Activated CD4-positive, alpha-beta T cell treated with anti-CD3 and anti-CD28 coated beads, Interleukin-2, amount 50 U/mL, for 48 hours (primary cell): Measurements from ENCODE around the gene PPP4R2.

Source experiments
- DNase-seq, 2 experiments: peaks; one replicate each; pipeline ENCODE4 v3.0.0-alpha.2; 2020

PPP4R2 gene, protein sequence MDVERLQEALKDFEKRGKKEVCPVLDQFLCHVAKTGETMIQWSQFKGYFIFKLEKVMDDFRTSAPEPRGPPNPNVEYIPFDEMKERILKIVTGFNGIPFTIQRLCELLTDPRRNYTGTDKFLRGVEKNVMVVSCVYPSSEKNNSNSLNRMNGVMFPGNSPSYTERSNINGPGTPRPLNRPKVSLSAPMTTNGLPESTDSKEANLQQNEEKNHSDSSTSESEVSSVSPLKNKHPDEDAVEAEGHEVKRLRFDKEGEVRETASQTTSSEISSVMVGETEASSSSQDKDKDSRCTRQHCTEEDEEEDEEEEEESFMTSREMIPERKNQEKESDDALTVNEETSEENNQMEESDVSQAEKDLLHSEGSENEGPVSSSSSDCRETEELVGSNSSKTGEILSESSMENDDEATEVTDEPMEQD

DNA sequence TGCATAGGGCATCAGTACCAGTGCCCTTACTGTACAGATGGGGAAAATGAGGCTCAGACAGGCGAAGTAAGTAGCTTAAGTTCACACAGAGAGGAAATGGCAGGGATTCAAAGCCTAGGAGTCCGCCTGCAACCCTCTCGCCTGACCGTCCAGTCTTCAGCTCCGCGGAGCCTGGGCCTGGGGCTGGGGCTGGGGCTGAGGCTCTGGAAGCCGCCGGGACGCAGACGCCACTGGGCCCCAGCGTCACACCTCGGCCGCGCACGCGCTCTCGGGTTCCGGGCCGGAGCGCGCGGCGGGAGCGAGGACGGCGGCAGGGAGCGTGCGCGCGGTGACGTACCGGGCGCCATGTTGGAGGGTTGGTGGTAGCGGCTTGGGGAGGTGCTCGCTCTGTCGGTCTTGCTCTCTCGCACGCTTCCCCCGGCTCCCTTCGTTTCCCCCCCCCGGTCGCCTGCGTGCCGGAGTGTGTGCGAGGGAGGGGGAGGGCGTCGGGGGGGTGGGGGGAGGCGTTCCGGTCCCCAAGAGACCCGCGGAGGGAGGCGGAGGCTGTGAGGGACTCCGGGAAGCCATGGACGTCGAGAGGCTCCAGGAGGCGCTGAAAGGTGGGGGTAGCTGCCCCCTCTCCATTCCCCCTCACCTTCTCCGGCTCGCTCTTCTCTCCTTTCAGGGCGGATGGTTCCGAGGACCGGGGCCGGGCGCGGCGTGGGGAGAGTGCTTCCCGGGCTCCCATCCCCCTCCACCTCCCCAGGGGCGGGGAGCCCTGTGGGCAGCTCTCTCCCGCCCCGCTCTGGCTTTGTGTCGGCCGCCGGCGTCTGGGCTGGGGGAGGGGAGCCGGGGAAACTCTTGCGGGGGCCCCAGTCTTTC lies at the start of gene PPP4R2:
Gene PPP4R2 (plus strand): TSS at position 339 of the 861 bp plus-strand sequence. CDS start 227 bp downstream, at position 566.
- peak; percentile 88 to 90 for DNase-seq

DNA sequence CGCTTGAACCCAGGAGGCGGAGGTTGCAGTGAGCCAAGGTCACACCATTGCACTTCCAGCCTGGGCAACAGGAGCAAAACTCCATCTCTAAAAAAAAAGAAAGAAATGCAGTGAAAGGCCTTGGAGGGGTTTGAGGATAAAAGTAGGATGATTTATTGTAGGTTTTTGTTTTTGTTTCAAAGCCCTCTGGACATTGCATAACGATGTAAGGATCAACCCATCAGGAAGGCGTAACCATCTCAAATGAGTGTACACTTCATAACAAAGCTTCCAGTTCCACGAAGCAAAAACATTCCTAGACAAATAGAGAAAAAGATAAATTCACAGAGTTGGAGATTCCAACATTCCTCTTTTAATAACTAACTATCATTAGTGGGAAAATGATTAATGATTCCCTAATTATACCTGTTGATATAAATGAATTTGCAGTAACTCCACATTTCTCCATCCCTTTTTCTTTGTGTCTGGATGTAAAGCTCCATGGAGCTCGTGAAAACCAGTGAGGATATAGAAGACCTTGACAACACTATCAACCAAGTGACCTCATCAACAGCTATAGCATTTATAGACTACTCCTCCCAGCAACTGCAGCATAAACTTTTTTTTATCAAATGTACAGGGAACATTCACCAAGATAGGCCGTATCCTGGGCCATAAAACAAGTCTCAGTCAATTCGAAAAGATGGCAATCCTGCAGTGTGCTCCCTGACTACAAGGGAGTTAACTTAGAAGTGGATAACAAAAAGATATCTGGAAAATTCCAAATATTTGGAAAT lies 48.7 kb upstream of the PPP4R2 start:
- DNase-seq: no peak

DNA sequence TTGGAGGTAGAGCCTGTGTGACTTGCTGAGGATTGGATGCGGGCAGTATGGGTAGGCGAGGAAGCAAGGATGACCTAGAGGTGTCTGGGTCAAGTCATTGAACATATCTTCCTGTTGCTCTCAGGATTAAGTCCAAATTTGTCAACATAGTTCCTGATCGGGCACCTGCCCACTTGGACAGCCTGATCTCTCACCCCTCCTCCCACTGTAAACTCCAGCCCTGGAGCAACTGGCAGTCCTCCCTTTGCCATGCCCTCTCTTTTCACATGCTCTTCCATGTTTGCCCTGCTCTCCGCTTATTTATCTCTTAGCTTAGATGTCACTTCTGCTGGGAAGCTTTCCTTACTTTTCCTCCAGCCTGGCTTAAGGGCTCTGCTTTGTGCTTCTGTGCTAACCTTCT lies 47.6 kb upstream of the PPP4R2 start:
- DNase-seq: no peak

DNA sequence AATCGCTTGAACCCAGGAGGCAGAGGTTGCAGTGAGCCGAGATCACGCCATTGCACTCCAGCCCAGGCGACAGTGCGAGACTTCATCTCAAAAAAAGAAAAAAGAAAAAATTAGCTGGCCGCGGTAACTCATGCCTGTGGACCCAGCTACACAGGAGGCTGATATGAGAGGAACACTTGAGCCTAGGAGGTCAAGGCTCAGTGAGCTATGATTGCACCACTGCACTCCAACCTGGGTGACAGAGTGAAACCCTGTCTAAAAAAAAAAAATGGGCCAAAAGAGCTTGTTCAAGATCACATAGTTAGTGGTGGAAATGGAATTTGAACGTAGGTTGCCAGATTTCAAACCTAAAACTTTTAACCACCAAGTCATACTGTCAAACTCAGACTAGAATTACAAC lies 46.2 kb upstream of the PPP4R2 start:
- DNase-seq: no peak

DNA sequence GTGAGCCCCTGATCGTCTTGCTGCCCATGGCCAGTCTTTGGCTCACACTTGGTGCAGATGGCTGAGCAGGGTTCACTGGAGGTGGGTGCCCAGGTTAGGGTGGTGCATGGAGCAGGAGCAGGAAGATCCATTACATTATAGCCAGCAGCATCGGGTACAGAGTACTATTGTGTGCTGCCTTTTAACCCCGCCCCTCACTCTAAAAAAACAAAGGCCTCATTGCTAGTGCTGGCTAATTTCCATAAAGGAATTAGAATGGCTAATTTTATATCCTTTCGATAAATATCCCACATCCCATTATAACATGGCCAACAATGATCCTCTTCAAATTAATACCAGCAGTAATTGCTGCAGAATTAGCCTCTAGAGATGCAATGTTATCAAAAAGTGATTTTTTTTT lies 45.8 kb upstream of the PPP4R2 start:
- DNase-seq: no peak

DNA sequence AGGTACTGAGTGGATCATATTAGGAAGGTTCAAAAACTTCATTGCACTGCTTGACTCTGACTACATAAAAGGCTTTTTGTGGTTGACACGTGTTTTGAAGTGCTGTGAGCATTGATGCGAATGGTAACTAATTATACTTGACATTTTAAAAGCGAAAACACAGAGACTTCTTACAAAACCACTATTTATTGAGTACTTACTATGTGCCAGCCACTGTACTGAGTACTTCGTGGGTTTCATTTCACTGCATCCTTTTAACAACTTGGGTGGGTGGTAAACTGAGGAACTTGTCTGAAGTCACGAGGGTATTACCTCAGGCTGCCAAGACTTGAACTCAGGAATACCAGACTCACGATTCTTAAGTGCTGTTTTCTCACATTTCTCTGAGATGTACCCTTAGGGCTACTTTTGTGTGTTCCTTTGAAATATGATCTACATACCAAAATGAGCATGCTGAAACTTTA lies 45.3 kb upstream of the PPP4R2 start:
- DNase-seq: no peak

DNA sequence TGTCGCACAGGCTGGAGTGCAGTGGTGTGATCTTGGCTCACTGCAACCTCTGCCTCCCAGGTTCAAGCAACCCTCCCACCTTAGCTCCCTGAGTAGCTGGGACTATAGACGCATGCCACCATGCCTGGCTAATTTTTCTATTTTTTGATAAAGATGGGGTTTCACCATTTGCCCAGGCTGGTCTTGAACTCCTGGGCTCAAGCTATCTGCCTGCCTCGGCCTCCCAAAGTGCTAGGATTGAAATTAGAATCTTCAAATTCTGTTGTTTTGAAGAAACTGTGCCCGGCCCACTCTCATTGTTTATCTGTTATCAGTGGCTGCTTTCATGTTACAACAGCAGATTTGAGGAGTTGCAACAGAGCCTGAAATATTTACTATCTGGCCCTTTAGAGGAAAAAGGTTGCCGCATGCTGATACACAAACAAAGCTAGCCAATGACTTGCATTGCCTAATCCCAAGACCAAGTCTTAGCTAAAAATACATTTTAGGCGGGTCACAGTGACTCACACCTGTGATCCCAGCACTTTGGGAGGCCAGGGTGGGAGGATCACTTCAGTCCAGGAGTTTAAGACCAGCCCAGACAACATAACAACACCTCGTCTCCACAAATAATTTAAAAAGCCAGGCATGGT lies 43.2 kb upstream of the PPP4R2 start:
- no peak for DNase-seq

DNA sequence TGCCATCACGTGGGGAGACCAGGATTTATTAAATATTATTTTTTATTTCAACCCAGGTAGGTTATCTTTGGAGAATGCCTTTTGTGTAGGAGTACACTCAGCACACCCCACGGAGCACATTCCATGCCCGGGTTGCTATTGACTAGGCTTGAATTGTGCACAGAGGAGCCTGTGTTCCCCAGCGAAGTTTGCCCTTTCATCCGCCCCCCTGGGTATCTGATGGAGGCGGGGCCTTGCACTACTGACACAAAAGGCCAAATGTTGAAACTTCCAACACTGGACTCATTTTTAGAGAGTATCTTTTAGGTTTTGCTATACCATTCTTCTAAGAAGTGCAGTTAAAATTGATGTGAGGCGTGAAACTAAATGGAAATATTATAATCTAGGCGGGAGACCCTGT lies 39.3 kb upstream of the PPP4R2 start:
- DNase-seq: no peak

DNA sequence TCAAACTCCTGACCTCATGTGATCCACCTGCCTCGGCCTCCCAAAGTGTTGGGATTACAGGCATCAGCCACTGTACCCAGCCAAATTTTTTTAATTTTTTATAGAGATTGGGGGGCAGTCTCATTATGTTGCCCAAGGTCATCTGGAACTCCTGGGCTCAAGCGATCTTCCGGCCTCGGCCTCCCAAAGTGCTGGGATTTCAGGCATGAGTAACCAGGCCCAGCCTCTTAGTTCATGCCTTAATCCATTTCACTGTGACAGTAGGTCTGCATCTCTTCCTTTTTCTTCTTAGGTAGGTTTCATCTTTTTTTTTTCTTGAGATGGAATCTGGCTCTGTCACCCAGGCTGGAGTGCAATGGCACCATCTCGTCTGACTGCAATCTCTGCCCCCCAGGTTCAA lies 37.3 kb upstream of the PPP4R2 start:
- no peak for DNase-seq

DNA sequence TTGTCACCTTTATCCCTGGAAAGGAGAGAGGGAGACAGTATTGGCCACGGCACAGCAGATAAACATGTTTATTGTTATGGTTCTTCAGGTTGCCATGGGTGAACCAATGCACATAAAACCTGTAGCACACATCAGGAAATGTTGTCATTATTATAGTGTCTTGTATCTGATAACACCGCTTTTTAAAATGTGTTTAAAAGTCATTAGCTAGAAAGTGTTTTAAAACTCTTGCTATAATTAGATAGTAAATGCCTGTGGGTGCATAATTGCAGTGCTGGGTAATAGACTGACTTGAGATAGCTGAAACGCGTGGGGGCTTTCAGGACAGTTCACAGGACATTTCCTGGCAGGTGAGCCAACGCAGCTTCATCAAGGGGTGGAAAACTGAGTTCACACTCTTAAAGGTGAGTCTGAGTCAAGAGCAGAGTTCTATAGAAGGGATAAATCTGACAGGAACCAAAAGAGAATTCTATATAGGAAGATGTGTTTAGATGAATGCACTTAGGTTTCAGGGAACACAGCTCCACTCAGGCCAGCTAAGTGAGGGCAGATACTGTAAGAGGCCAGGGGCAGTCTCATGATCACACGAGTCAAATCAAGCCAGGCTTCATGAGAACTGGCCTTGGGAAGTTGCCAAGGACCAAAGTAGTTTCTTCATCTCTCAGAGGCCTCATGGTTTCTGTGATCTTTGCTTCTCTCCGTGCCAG lies 35.6 kb upstream of the PPP4R2 start:
- DNase-seq: peak; percentile 20 to 35

DNA sequence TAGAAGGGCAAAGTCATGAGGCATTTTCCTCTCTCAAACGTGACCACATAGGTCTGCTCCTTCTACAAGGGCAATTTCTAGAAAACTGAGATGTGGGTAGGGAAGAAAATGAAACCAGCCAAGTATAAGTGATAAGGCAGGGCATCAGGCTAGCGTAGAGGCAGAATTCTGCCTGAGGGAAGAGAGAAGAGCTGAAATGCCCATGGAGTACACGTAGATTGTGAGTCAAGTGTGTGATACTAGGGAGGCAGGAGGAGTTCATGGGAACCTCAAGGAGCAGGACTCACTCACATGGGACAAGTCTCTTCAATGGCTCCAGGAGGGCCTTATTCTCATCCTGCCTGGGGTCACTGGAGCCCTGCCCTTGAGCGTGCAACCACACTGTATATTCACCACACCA lies 34.9 kb upstream of the PPP4R2 start:
- DNase-seq: no peak

DNA sequence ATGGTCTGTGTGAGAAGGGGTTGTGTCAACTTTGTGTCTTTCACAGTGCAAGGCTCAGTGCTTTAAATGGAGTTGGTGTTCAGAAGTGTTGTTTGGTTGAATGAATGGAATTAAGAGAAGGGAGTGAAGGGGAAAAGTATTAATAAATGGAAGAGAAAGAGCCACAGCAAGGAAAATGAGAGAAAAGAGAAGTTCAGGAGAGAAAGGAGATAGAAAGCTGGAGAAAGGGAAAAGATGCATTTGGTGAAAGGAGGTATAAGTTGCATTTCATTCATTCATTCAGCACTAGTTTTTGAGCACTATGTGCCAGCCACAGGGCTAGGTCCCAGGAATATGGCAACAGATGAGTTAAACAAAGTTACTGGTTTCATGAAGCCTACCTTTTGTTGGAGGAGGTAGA lies 34.3 kb upstream of the PPP4R2 start:
- DNase-seq: no peak

DNA sequence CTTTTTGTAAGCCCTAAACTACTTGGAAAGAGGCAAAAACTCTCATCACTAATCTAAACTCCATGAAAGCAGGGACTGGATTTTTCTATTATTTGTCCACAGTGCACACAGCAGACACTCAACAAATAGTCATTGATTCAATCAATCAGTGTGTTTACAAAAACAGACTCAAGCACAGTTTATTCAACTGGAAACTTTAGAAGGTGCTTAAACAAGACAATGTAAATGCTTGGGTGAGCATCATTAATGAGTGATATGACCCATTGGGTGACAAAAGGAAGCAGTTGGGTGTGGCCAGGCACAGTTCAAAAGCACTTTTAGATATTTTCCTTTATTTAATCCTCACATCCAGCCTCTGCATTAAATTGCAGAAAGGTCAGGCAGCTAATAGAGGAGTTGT lies 32.0 kb upstream of the PPP4R2 start:
- no peak for DNase-seq

DNA sequence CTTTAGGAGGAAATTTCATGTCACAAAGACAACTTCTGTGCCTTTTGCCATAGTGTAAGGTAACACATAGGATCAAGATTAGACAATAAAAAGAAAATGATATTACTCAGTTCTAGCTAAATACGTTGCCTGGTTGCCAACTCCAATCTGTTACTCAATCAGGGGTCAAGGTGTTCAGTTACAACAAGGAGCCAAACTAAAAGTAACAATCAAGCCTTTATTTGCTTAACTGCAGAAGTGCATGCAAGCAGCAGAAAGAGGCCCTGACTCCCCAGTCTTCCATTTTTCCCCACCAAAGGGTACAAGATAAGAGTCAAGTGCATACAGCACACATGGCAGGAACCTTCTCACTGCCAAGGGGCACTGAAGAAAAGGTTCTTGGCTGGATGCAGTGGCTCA lies 28.3 kb upstream of the PPP4R2 start:
- DNase-seq: no peak

DNA sequence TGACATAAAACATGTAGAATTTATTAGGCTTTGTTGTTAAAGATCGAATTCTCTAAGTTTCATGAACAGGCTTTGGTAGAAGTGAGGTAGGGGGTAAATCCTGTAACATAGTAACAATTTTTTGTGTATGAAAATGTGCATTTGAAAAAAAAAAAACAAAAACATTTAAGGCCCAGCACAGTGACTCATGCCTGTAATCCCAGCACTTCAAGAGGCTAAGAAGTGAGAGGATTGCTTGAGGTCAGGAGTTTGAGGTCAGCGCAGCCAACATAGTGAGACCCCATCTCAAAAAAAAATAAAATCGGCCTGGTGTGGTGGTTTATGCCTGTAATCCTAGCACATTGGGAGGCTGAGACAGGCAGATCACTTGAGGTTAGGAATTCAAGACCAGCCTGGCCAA lies 26.8 kb upstream of the PPP4R2 start:
- DNase-seq: no peak

DNA sequence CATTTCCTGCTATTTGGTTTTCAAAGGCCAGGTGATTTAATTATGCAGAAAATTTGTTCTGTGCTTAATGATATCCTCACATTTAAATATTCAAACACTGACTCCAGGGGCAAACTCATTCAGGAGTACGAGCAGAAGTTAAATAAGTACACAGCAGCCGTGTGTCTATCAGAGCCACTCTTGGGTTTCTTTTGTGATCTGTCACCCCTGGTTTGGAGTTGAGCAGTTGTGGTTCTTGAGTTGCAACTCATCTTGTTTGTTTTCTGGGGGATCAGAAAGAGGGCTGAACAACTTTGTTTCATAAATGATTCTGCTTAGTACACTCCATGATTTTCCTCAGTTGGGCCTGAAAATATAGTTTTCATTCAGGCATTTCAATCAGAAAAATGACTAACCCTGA lies 25.7 kb upstream of the PPP4R2 start:
- no peak for DNase-seq

DNA sequence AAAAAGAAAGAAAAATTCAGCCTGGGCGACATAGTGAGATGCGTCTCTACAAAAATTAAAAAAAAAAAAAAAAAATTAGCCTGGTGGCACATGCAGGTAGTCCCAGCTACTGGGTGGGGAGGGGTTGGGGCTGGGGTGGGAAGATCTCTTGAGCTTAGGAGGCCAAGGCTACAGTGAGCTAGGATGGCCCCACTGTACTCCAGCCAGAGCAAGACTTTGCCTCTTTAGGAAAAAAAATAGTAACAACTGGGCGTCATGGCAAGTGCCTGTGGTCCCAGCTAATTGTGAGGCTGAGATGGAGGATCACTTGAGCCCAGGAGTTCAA lies 23.9 kb upstream of the PPP4R2 start:
- no peak for DNase-seq

DNA sequence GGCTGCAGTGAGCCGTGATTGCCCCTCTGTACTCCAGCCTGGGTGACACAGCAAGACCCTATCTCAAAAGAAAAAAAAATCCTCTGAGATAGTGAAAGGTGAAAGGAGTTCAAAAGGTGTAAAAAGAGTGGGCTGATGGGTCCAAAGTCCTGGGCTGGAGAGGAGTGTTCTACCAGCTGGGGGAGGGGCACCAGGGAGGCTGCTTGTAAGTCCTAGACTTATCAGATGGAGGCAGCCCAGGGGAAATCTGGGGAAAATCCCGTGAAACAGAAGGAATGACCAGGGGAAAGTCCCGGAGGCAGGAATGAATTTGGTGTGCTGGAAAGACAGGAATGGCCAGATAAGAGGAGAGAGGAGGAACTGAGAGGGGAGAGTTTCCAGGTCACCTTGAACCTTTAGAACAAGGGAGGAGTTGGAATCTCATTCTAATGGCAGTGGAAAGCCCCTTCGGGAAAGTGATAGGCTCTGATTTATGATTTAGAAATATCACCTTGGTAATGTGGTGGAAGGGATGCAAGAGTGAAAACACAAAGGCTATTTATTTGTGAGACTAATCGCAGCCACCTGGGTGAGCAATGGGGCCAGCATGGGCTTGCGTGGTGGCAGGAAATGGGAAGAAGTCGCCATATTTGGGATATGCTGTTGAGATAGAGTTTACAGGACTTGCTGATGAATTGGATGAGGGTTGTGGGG lies 23.4 kb upstream of the PPP4R2 start:
- DNase-seq: no peak

DNA sequence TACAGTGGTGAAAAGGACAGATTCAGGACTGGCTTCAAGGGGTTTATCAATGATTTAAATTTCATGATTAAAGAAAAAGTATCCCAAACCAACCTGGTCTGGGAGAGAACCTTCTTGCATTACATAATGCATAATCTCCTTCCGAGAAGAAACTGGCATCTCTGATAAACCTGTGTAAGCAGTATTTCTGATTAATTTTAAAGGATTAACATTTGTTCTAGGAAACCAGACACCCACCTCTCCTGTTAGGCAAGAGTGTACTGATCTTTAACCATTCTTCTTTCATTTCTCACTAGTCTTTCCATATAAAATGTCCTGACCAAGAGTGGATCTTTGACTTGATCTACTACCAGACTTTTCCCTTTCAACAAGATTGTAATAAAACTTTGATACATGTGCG lies 22.8 kb upstream of the PPP4R2 start:
- no peak for DNase-seq

DNA sequence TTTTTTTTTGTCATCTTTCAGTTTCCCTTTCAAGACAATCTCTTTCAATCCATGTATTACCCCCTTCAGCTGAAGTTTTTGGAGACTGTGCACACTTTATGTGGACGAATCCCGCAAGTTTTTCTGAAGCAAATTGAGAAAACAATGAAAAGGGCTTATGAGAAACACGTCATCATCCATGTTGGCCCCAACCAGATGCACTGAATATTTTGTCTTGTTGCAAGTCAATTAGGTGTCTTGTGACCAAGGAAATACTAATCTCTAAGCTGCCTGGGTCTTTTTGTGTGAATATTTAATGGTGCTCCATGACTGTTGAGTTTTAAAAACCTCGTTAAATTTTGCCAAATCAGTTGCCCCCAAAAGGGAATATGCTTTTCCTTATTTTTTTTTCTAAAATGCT lies 21.7 kb upstream of the PPP4R2 start:
- DNase-seq: no peak

DNA sequence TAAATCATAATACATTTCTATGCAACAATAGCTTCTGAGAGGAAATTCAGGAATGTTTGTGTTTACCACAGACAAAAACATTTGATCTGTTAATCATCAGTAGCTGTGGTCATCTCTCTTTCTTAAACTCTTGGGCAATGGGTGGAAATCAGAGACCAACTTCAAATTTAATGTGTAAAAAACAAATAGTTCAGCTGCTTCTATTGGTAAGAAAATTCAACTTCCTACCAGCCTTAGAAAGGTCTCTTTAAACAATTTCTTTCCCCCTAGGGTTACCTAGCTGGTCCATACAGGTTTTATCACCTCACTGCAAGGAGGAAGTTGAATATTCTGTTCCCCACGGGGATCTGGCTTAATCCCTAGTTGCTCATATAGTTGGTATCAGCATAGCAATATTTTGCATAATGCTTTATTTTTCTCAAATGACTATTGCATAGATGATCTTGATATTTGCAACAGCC lies 20.3 kb upstream of the PPP4R2 start:
- DNase-seq: no peak
